Left cardiac atrium (tissue), 4 donors: Measurements from ENCODE around the gene FADS1. TPM values are rescaled to one million over a fixed set of nuclear protein-coding genes. Genes with fewer than 3 reads are reported as not detected.

Source experiments
- ATAC-seq, 2 donors: fragments of 200-7000 bp; cut with Tn5 transposase; one replicate each; pipeline ENCODE4 v1.9.1; 2020; ENCODE audit warnings: mild to moderate bottlenecking in 2 of 2, moderate library complexity in 2 of 2
- DNase-seq: peaks from one replicate; pipeline ENCODE4 v3.0.0-alpha.2; 2020
- intact Hi-C, 2 donors: fragments of 100-400 bp; cut with DNase I; formaldehyde crosslinking; loops; one replicate each; pipeline versions ENCODE4 v1.14.1 to v1.15.1; 2022 to 2023
- total RNA-seq, 2 donors: library from RNA; stranded (reverse); fragmentation: NEBNext Ultra II Directional; extraction: Animal tissue kit (Norgen Biotek cat#: 25700); gene quantifications; one replicate each; pipeline ENCODE4 v1.2.1, GENCODE V29; 2021
- donor health status: DM: no; HTN: yes; CAD: no.
- donor health status: DM: no; HTN: yes; CAD: no; lungs with severe emphysema.
- donor health status: DM: yes; HTN: yes; CAD: no.
- donor health status: Dilated cardiomyopathy.

The FADS1 gene
- total RNA-seq, 2 donors from 2014 or later, result 44.9 to 54.1 TPM

- DNase-seq, result no peak
- ATAC-seq, result peak; percentile 56 to 67
- intact Hi-C loops, result no loop called here
Measured at GRCh38 chr11:61754534-61755482, 62.0 kb downstream of the FADS1 start.

- intact Hi-C loops, result no loop called here
- DNase-seq, result no peak
Measured at GRCh38 chr11:61753672-61754071, 63.1 kb downstream of the FADS1 start.

GRCh38 chr11:61752925-61753521, 63.8 kb downstream of the FADS1 start:
- intact Hi-C loops, result no loop called here
- ATAC-seq (no peak), DNase-seq (no peak)

More at GRCh38 chr11:61753672-61754071, 63.1 kb downstream of the FADS1 start:
- no peak for ATAC-seq

- ATAC-seq (peak; percentile 23 to 64), DNase-seq (no peak)
- intact Hi-C loops, result no loop called here
Measured at GRCh38 chr11:61752117-61752924, 64.5 kb downstream of the FADS1 start, which contains the start of gene MYRF. TSS of gene MYRF (plus strand) at chr11:61752636. CDS start at chr11:61752745, 109 bp downstream.

- intact Hi-C loops, result no loop called here
- DNase-seq (no peak), ATAC-seq (no peak)
Measured at GRCh38 chr11:61751384-61751783, 65.4 kb downstream of the FADS1 start.

GRCh38 chr11:61750631-61751273, 66.1 kb downstream of the FADS1 start:
- DNase-seq (no peak), ATAC-seq (no peak)
- intact Hi-C loops, result no loop called here

Other genes starting within 250 kb of the FADS1 start
- 10 to 100 TPM; 36.7 to 39.7 TPM for gene SYT7, start 235.9 kb downstream of the FADS1 start, total RNA-seq
- gene DAGLA, start 136.6 kb downstream of the FADS1 start, total RNA-seq, result 1 to 10 TPM; 4.1 to 5.0 TPM
- 1 to 10 TPM; 4.0 to 5.0 TPM for gene MYRF, start 64.4 kb downstream of the FADS1 start, total RNA-seq
- 100 to 1,000 TPM; 112 to 114 TPM for gene TMEM258, start 24.4 kb downstream of the FADS1 start, total RNA-seq
- gene FEN1, start 24.1 kb downstream of the FADS1 start, total RNA-seq, result 10 to 100 TPM in 1 of 2 donors, 1 to 10 TPM in 1; 9.4 to 11.4 TPM
- 10 to 100 TPM; 26.3 to 67.5 TPM for gene FADS2, start 11.3 kb upstream of the FADS1 start, total RNA-seq
- 10 to 100 TPM; 70.5 to 90.6 TPM for gene FADS3, start 74.5 kb upstream of the FADS1 start, total RNA-seq
- gene RAB3IL1, start 100.6 kb upstream of the FADS1 start, total RNA-seq, result 10 to 100 TPM; 17.3 to 21.8 TPM
- 1 to 10 TPM; 3.4 to 3.9 TPM for gene BEST1, start 133.3 kb upstream of the FADS1 start, total RNA-seq
- gene FTH1, start 150.6 kb upstream of the FADS1 start, total RNA-seq, result 1,000 to 10,000 TPM; 2,726 to 3,432 TPM